GM18499 (cell line): ENCODE results near the gene PACSIN2.
"Not testable (repeated sequence)": the region's sequence is repeated elsewhere in the genome, so short reads cannot be mapped to it uniquely, and the experiment has no call there.

Experiments
- ATAC-seq: cut with Tn5 transposase; IDR thresholded peaks from one replicate; pipeline ENCODE4 v1.9.1; 2021; ENCODE audit warnings: moderate number of reproducible peaks; ENCODE audit not compliant: insufficient read depth, unreplicated experiment

PACSIN2 gene

DNA sequence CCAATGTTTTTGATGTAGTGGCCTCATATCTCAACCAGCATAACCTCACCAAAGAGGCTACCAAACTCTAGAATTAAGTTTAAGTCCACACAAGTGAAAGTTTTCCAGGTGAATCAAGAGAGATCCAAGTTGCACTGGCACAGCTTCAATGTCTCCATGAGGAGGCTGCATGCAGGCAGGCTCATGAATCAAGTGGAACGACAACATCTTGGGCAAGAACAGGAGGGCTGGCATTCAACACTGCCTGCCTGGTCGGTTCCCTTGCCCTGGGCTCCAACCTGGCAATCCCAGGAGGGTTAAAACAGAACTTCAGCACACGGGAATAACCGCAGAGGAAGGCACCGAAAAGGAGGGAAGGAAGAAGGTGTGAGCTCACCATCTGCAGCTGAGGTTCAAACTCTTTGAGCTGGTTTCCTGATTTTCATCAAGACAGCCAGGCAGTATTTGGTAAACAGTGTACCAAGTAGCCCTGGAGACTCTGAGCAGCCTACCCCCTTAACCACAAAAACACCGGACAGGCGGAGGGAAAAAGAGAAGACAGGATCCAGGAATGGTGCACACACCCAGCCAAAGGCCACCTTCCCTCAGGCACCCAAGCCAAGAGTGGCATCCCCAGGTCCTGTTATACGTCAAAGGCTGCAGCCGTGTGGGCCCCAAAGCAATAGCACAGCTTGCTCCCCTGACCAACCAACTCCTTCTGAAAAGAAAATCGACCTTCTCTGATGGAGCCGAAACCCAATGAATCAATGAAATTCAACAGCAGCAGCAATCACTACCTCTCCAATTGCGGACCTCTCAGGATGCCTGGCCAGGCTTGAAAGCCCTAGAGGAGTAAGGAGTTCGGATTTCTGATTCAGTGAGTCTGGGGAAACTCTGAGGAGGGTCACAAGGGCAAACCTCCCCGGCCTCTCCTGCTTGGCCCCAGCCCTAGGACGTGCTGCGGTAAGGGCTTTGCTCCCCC is 1.3 kb downstream of the PACSIN2 start:
- ATAC-seq, result no peak

DNA sequence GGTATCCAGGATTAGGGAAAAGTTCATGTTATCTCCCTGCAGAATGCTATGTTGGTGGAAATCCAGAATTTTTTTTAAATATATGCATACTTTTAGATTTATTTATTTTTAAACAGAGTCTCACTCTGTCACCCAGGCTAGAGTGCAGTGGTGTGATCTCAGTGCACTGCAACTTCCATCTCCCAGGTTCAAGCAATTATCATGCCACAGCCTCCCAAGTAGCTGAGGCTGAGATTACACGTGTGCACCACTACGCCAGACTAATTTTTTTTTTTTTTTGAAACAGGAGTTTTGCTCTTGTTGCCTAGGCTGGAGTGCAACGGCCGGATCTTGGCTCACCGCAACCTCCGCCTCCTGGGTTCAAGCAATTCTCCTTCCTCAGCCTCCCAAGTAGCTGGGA is 2.6 kb downstream of the PACSIN2 start:
- no peak for ATAC-seq

- no peak for ATAC-seq
Observed at GRCh38 chr22:43011079-43011478, 3.9 kb downstream of the PACSIN2 start.

DNA sequence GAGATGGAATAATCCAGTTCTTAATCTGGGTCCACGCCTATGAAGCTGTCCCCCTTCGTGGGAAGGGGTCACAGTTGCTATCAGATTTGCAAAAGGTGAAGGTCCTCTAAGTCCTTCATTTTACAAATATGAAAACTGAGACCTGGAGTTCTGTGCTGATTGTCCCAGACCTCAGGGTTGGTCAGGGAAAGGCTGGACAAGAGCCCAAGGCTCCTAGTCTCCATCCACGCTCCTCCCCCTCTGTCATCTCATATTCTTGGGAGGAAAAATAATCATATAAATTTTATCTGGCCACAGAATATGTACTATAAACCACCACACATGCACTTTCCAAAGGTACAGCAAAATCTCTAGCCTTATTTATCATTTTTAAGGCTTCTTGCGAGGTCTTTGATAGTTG is 5.5 kb downstream of the PACSIN2 start:
- ATAC-seq, result no peak

- no peak for ATAC-seq
Observed at GRCh38 chr22:43008921-43009320, 6.0 kb downstream of the PACSIN2 start.

GRCh38 chr22:43008509-43008908 is 6.4 kb downstream of the PACSIN2 start:
- no peak for ATAC-seq

- no peak for ATAC-seq
Observed at GRCh38 chr22:43007519-43008102, 7.3 kb downstream of the PACSIN2 start.

DNA sequence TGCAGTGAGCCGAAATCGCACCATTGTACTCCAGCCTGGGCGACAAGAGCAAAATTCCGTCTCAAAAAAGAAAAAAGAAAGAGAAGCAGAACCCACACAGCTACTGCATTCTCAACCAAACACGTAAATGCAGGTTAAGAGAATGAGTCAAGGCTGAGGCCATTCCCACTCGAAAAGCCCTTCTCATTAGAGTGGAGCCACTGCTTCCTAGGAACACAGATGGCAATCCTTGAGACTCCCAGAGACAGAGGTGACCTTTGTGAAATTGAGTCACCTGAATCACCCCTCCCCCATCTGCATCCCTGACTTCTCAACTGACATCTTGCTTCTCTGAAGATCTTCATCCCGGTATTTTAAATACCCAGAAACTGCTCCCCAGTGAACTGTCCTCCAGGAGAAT is 8.2 kb downstream of the PACSIN2 start:
- no peak for ATAC-seq

DNA sequence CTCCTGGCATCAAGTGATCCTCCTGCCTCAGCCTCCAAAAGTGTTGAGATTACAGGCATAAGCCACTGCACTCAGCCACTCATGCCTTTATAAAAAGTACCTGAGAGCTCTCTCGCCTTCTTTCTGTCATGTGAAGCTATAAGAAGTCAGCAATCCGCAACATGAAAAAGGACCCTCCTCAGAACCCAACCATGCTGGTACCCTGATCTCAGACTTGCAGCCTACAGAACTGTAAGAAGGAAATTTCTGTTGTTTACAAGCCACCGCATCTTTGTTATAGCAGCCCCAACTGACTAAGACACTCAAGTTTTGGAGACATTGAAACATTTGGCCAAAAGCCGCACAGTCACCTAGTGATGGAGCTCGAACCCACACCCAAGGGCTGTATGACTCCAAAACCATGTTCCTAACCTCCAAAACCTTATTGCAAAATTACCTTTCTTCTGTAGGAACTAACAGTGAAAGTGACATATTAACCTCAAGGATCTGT is 8.9 kb downstream of the PACSIN2 start:
- ATAC-seq, result no peak

GRCh38 chr22:43005106-43005505 is 9.8 kb downstream of the PACSIN2 start:
- ATAC-seq, result no peak

DNA sequence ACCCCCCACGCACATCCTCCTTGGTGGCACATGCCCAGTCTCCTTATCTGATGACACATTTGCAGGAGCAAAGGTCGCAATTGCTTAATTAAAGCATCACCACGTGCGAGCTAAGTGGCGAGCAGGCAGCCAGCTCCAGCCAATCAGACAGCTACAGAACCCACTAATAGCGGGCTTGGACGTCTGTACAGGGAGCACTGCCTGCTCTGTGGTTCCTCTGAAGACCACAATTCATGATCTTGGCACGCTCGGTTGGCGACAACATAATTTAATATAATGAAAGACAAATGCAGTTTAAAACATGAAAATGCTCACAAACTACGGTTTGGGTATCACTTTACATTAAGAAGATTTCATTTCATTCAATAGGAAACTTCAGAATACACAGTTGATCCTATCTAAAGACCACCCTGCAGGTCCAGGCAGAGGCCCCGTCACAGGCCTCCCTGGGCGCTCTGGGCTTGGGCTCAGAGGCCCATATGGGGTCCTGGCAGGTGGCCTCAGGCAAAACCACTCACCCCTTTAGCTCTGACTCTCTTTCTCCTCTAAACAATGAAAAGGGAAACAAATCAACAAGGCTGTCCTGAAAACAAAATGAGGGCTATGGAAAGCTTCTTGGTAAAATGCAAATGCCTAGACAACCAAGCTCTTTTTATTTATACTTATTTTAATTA is 10.4 kb downstream of the PACSIN2 start:
- no peak for ATAC-seq

DNA sequence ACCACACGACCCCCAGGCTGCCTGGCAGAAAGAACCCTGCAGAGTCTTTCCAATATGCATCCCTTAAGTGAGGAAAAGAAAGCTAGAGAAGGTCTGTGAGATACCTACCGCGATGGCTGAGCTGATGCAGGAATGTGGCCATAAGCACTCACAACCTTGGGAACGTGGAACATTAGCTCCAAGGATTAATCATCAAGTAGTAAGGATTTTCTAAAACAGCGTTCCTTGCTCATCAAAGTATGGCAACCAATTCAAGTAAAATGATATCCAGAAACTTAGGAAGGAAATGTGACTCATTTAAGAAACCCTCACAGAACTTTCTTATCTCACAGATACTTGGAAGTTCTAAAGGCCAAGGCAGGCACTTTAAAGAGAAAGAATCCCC is 12.8 kb downstream of the PACSIN2 start:
- no peak for ATAC-seq

- no peak for ATAC-seq
Observed at GRCh38 chr22:43001271-43002201, 13.4 kb downstream of the PACSIN2 start.

GRCh38 chr22:43000441-43001175 is 14.3 kb downstream of the PACSIN2 start:
- ATAC-seq, result no peak

DNA sequence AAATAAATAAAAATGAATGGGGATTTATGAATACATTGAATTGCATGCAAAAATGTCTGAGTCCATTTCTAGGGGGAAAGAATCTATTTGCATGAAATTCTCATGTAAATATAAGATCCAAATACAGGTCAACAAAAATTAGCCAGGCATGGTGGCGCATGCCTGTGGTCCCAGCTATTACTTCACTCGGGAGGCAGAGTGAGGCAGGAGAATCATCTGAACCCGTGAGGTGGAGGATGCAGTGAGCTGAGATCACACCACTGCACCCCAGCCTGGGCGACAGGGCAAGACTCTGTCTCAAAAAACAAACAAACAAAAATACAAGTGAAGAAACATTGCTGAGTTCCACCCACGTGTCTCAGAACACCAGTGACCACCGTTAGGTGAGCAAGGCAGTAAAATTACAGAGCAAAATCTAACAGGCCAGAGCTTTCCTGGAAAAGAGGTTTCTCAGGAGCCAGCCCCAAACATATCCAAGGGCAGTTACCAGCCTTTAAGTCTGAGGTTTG is 17.3 kb downstream of the PACSIN2 start:
- ATAC-seq, result no peak

DNA sequence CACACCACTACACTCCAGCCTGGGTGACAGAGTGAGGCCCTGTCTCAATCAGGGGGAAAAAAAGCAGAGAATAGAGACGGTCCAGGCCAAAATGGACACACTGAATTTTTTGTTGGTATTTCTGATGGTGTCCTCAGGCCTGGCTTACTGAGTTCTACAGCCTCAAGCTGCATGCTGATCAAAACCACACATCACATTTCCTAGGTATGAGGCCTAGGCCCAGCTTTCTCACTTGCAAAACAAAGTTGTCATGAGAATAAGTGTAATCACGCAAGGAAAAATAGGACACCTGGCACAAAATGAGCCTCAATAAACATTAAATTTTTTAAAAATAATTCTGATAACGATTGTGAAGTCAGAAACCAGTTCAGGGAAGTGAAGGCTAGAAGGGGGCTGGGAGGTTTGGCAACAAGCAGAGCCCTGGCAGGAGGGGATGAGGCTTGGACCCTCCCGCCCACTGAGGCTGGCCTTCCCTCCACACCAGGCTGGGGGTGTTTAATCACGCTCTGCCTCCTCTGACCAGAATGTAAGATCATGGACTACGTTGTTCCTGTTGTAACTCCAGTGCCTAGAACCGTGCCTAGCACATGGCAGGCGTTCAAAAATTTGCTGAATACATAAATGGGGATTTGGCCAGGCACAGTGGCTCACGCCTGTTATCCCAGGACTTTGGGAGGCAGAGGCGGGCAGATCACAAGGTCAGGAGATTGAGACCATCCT is 18.1 kb downstream of the PACSIN2 start:
- ATAC-seq, result no peak

DNA sequence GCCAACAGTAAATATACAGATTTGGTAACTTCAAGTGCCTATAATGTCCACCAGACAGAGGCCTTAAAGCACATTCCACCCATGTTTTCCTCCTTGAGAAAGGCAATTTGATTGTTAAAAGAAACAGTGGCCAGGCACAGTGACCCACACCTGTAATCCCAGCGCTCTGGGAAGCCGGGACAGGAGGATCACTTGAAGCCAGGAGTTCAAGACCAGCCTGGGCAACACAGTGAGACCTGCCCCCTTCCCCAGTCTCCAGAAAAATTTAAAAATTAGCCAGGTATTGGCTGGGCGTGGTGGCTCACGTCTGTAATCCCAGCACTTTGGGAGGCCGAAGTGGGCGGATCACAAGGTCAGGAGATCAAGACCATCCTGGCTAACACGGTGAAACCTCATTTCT is 19.3 kb downstream of the PACSIN2 start:
- ATAC-seq, result not testable (repeated sequence)

- no peak for ATAC-seq
Observed at GRCh38 chr22:42994917-42995562, 19.9 kb downstream of the PACSIN2 start.
